Smooth muscle cell (in vitro differentiated cells): ENCODE data around the gene PRSS33. TPM values are rescaled to one million over a fixed set of nuclear protein-coding genes. Genes with fewer than 3 reads are reported as not detected.

Experiments used
- DNase-seq: peaks from one replicate; lab custom pipeline; 2025; ENCODE audit not compliant: unreplicated experiment; lab: John Stamatoyannopoulos, UW
- H2AFZ ChIP-seq: fragments of 200-600 bp; sonication (generic); 2 replicates; pipeline ENCODE4 v1.6.0; 2016; ENCODE audit warnings: antibody characterized with exemption, low read depth, mild to moderate bottlenecking
- H3F3A ChIP-seq: fragments of 200-600 bp; sonication (generic); 2 replicates; pipeline ENCODE4 v1.6.0; 2017; ENCODE audit warnings: antibody characterized with exemption, low read depth
- H3K27ac ChIP-seq: fragments of 200-600 bp; sonication (generic); 2 replicates; pipeline ENCODE4 v1.5.1; 2016; ENCODE audit warnings: low read depth, mild to moderate bottlenecking
- H3K27me3 ChIP-seq: fragments of 200-600 bp; sonication (generic); 2 replicates; pipeline ENCODE4 v1.6.1; 2016; ENCODE audit warnings: low read depth, mild to moderate bottlenecking
- H3K36me3 ChIP-seq: fragments of 200-600 bp; sonication (generic); 2 replicates; pipeline ENCODE4 v1.5.1; 2016; ENCODE audit warnings: low read depth
- H3K4me1 ChIP-seq: fragments of 200-600 bp; sonication (generic); 2 replicates; pipeline ENCODE4 v1.5.1; 2016; ENCODE audit warnings: low read depth
- H3K4me2 ChIP-seq: fragments of 200-600 bp; sonication (generic); 2 replicates; pipeline ENCODE4 v1.6.0; 2016; ENCODE audit warnings: mild to moderate bottlenecking
- H3K4me3 ChIP-seq: fragments of 200-600 bp; sonication (generic); 2 replicates; pipeline ENCODE4 v1.5.1; 2016; ENCODE audit warnings: mild to moderate bottlenecking
- H3K79me2 ChIP-seq: fragments of 200-600 bp; sonication (generic); 2 replicates; pipeline ENCODE4 v1.6.0; 2016; ENCODE audit warnings: low read depth, mild to moderate bottlenecking
- H3K9ac ChIP-seq: fragments of 200-600 bp; sonication (generic); 2 replicates; pipeline ENCODE4 v1.6.0; 2016; ENCODE audit warnings: low read depth
- H3K9me3 ChIP-seq: fragments of 200-600 bp; sonication (generic); replicated peaks from 2 replicates; pipeline ENCODE4 v1.5.1; 2016; ENCODE audit warnings: low read depth
- H4K20me1 ChIP-seq: fragments of 200-600 bp; sonication (generic); 2 replicates; pipeline ENCODE4 v1.6.0; 2016; ENCODE audit warnings: low read depth
- CTCF ChIP-seq: fragments of 200-600 bp; sonication (generic); IDR thresholded peaks from 2 replicates; pipeline ENCODE4 v1.5.1; 2017; ENCODE audit warnings: borderline replicate concordance, mild to moderate bottlenecking, antibody characterized with exemption; ENCODE audit not compliant: insufficient read depth, poor library complexity, severe bottlenecking
- WGBS: methylation state at CpG from one replicate; pipeline ENCODE4 v1.1.7; 2016; ENCODE audit warnings: low lambda C conversion rate; 5-methylcytosine and 5-hydroxymethylcytosine counted together
- polyA plus RNA-seq: library from polyadenylated mRNA; unstranded; fragments of >200 nt; fragmentation: Nextera tagmentation; extraction: Ambion mirVana; gene quantifications from 2 replicates; pipeline ENCODE4 v1.2.1, GENCODE V29; 2016
- total RNA-seq: library from RNA; depleted of rRNA; stranded (reverse); fragments of >200 nt; gene quantifications from 2 replicates; pipeline ENCODE4 v1.2.3, GENCODE V29; 2014

Gene PRSS33
- total and polyA plus RNA-seq, 2 experiments from 2014 or later: not detected

- no peak overlapping the region for H3K9ac ChIP-seq
- H3K79me2 ChIP-seq: no peaks in the 10 kb centered on the region
- H3K27me3 ChIP-seq: no peaks in the 10 kb centered on the region
- no peak overlapping the region for H3K4me3 ChIP-seq
- no peaks in the 10 kb centered on the region for H3K4me1 ChIP-seq
- no peaks in the 10 kb centered on the region for H3K36me3 ChIP-seq
- DNase-seq: no peak
- no peaks in the 10 kb centered on the region for H3K9me3 ChIP-seq
- no peaks in the 10 kb centered on the region for H3F3A ChIP-seq
- no peaks in the 10 kb centered on the region for H4K20me1 ChIP-seq
- no peak overlapping the region for H2AFZ ChIP-seq
- H3K4me2 ChIP-seq: no peak overlapping the region
- TF ChIP-seq CTCF: no peak
- no peak overlapping the region for H3K27ac ChIP-seq
- 89% methylated on average over 15 of the region's 15 CpGs for WGBS
Observed at GRCh38 chr16:2745116-2745890, 42.1 kb downstream of the PRSS33 start.

GRCh38 chr16:2744711-2745110, 42.6 kb downstream of the PRSS33 start:
- WGBS: 94% methylated on average over 6 of the region's 6 CpGs
- Histone ChIP-seq H3K79me2 (no peaks in the 10 kb centered on the region), H2AFZ (no peak overlapping the region), H3K4me2 (no peak overlapping the region), H3K36me3 (no peaks in the 10 kb centered on the region), H3K27me3 (no peaks in the 10 kb centered on the region), H3K4me1 (no peaks in the 10 kb centered on the region), H3F3A (no peaks in the 10 kb centered on the region), H3K9me3 (no peaks in the 10 kb centered on the region), H3K9ac (no peak overlapping the region), H4K20me1 (no peaks in the 10 kb centered on the region), H3K4me3 (no peak overlapping the region), H3K27ac (no peak overlapping the region)
- DNase-seq: no peak
- no peak for TF ChIP-seq CTCF

GRCh38 chr16:2743007-2743810, 44.2 kb downstream of the PRSS33 start:
- H3K4me3 ChIP-seq: no peak overlapping the region
- H3K9me3 ChIP-seq: no peaks in the 10 kb centered on the region
- no peak overlapping the region for H3K27ac ChIP-seq
- H4K20me1 ChIP-seq: no peaks in the 10 kb centered on the region
- H3K9ac ChIP-seq: no peak overlapping the region
- H3K36me3 ChIP-seq: no peaks in the 10 kb centered on the region
- H3K79me2 ChIP-seq: no peaks in the 10 kb centered on the region
- H3K27me3 ChIP-seq: no peaks in the 10 kb centered on the region
- 94% methylated on average over 17 of the region's 19 CpGs for WGBS
- H3F3A ChIP-seq: no peaks in the 10 kb centered on the region
- H3K4me1 ChIP-seq: no peaks in the 10 kb centered on the region
- no peak overlapping the region for H3K4me2 ChIP-seq
- no peak overlapping the region for H2AFZ ChIP-seq
- TF ChIP-seq CTCF: no peak
- DNase-seq: no peak
